Liver (tissue), 9 donors: ENCODE results near the gene GRIN2D. TPM values are rescaled to one million over a fixed set of nuclear protein-coding genes. Genes with fewer than 3 reads are reported as not detected.

ENCODE experiments used
- DNase-seq: peaks from one replicate; pipeline ENCODE4 v3.0.0-alpha.2; 2017; ENCODE audit warnings: low spot score
- H3K27ac ChIP-seq, 2 donors: one replicate each; pipeline ENCODE4 v1.7.0; 2013; ENCODE audit warnings: inconsistent platforms in 2 of 2, low read length in 2 of 2, control low read depth in 1 of 2, low read depth in 1 of 2, mild to moderate bottlenecking in 1 of 2
- H3K27me3 ChIP-seq, 4 donors: one replicate each; pipeline versions ENCODE4 v1.6.1 to v1.7.0; 2013; ENCODE audit warnings: low read length in 3 of 4, inconsistent platforms in 1 of 4, mild to moderate bottlenecking in 1 of 4, moderate library complexity in 1 of 4; ENCODE audit not compliant: control insufficient read depth in 4 of 4, insufficient read depth in 4 of 4
- H3K36me3 ChIP-seq, 4 donors: one replicate each; pipeline versions ENCODE4 v1.6.1 to v1.7.0; 2013; ENCODE audit warnings: low read length in 3 of 4, mild to moderate bottlenecking in 3 of 4, low read depth in 1 of 4, moderate library complexity in 1 of 4; ENCODE audit not compliant: control insufficient read depth in 4 of 4, insufficient read depth in 3 of 4
- H3K4me1 ChIP-seq, 4 donors: one replicate each; pipeline versions ENCODE4 v1.6.1 to v1.7.0; 2013; ENCODE audit warnings: low read length in 3 of 4, mild to moderate bottlenecking in 3 of 4, moderate library complexity in 1 of 4; ENCODE audit not compliant: control insufficient read depth in 4 of 4, insufficient read depth in 4 of 4
- H3K4me3 ChIP-seq, 3 donors: one replicate each; pipeline versions ENCODE4 v1.6.1 to v1.7.0; 2013; ENCODE audit warnings: low read length in 3 of 3, control low read depth in 1 of 3, low read depth in 1 of 3, mild to moderate bottlenecking in 1 of 3
- H3K9ac ChIP-seq, 2 donors: one replicate each; pipeline ENCODE4 v1.7.0; 2013; ENCODE audit warnings: low read length in 2 of 2, mild to moderate bottlenecking in 2 of 2, moderate library complexity in 2 of 2, control low read depth in 1 of 2, low read depth in 1 of 2
- H3K9me3 ChIP-seq, 4 donors: one replicate each; pipeline versions ENCODE4 v1.6.1 to v1.7.0; 2013; ENCODE audit warnings: low read length in 3 of 4; ENCODE audit not compliant: control insufficient read depth in 4 of 4
- ATF3 ChIP-seq: IDR thresholded peaks from 2 replicates; pipeline ENCODE4 v1.6.1; 2016; ENCODE audit warnings: antibody characterized with exemption
- CTCF ChIP-seq: fragments of 150-350 bp; IDR thresholded peaks from 2 replicates; pipeline ENCODE4 v1.5.1; 2017; ENCODE audit warnings: improper control_type of control experiment, low read depth, low read length; ENCODE audit not compliant: missing input control
- EGR1 ChIP-seq, 2 donors: IDR thresholded peaks; 2 replicates each; pipeline ENCODE4 v1.6.1; 2016 to 2018; ENCODE audit warnings: antibody characterized with exemption in 2 of 2, low read depth in 2 of 2
- FOXA1 ChIP-seq: IDR thresholded peaks from 2 replicates; pipeline ENCODE4 v1.6.1; 2016; ENCODE audit warnings: antibody characterized with exemption
- FOXA2 ChIP-seq: IDR thresholded peaks from 2 replicates; pipeline ENCODE4 v1.6.1; 2016; ENCODE audit warnings: antibody characterized with exemption
- GABPA ChIP-seq, 2 donors: IDR thresholded peaks in 1 of 2; conservative IDR thresholded peaks in 1 of 2; 2 replicates each; pipeline ENCODE4 v1.6.1; 2016; ENCODE audit warnings: antibody characterized with exemption in 2 of 2, mild to moderate bottlenecking in 1 of 2, moderate library complexity in 1 of 2
- HNF4A ChIP-seq, 2 donors: conservative IDR thresholded peaks; 2 replicates each; pipeline ENCODE4 v1.6.1; 2016; ENCODE audit warnings: antibody characterized with exemption in 2 of 2, mild to moderate bottlenecking in 2 of 2
- HNF4G ChIP-seq: IDR thresholded peaks from 2 replicates; pipeline ENCODE4 v1.6.1; 2016; ENCODE audit warnings: antibody characterized with exemption
- JUND ChIP-seq, 2 donors: IDR thresholded peaks; 2 replicates each; pipeline ENCODE4 v1.6.1; 2016; ENCODE audit warnings: antibody characterized with exemption in 2 of 2
- MAX ChIP-seq: IDR thresholded peaks from 2 replicates; pipeline ENCODE4 v1.6.1; 2016; ENCODE audit warnings: antibody characterized with exemption
- NR2F2 ChIP-seq: IDR thresholded peaks from 2 replicates; pipeline ENCODE4 v1.6.1; 2016; ENCODE audit warnings: antibody characterized with exemption
- RAD21 ChIP-seq, 2 donors: IDR thresholded peaks; 2 replicates each; pipeline ENCODE4 v1.6.1; 2016; ENCODE audit warnings: antibody characterized with exemption in 2 of 2, mild to moderate bottlenecking in 2 of 2
- REST ChIP-seq: IDR thresholded peaks from 2 replicates; pipeline ENCODE4 v1.6.1; 2016; ENCODE audit warnings: antibody characterized with exemption, mild to moderate bottlenecking
- RXRA ChIP-seq, 2 donors: IDR thresholded peaks; 2 replicates each; pipeline ENCODE4 v1.6.1; 2017 to 2018; ENCODE audit warnings: antibody characterized with exemption in 2 of 2, mild to moderate bottlenecking in 1 of 2
- SP1 ChIP-seq: IDR thresholded peaks from 2 replicates; pipeline ENCODE4 v1.6.1; 2018; ENCODE audit warnings: antibody characterized with exemption, mild to moderate bottlenecking
- TAF1 ChIP-seq: conservative IDR thresholded peaks from 2 replicates; pipeline ENCODE4 v1.6.1; 2016; ENCODE audit warnings: antibody characterized with exemption, mild to moderate bottlenecking
- YY1 ChIP-seq: IDR thresholded peaks from 2 replicates; pipeline ENCODE4 v1.6.1; 2016; ENCODE audit warnings: antibody characterized with exemption, mild to moderate bottlenecking
- ZBTB33 ChIP-seq: IDR thresholded peaks from 2 replicates; pipeline ENCODE4 v1.6.1; 2016; ENCODE audit warnings: antibody characterized with exemption
- WGBS: extraction: QIAGEN DNeasy Blood & Tissue Kit; methylation state at CpG from one replicate; pipeline ENCODE4 v1.1.7; 2013; 5-methylcytosine and 5-hydroxymethylcytosine counted together
- polyA plus RNA-seq, 2 donors: library from polyadenylated mRNA; stranded (reverse) in 1 of 2; unstranded in 1 of 2; fragments of 200-250 nt in 1 of 2; fragments of >200 nt in 1 of 2; fragmentation: Nextera tagmentation in 1 of 2; extraction: Ambion mirVana in 1 of 2; gene quantifications; one replicate each; pipeline versions ENCODE4 v1.2.1 to v1.2.3, GENCODE V29; 2013 to 2015
- total RNA-seq, 2 donors: library from RNA; depleted of rRNA; stranded (reverse); fragments of >200 nt; gene quantifications; one replicate each; pipeline ENCODE4 v1.2.3, GENCODE V29; 2014
- donor health status: healthy.
- donor health status: healthy.
- donor health status: healthy.
- donor health status: healthy.
- donor health status: healthy.

The GRIN2D gene
- total and polyA plus RNA-seq, 4 donors, result 0.13 to 0.33 (median 0.17) TPM; not detected in 1

GRCh38 chr19:48363810-48364597 lies 29.5 kb upstream of the GRIN2D start, which contains the start of the genes SYNGR4 and TMEM143:
TSS of gene SYNGR4 (plus strand) at chr19:48364367. CDS start at chr19:48365843, 1,476 bp downstream.
TSS of gene TMEM143 (minus strand) at chr19:48363940. CDS start at chr19:48363920, 20 bp downstream.
- peak; percentile 49 to 55 for TF ChIP-seq HNF4A (conservative IDR thresholded peaks at IDR 0.05)
- no peak for TF ChIP-seq FOXA1
- TF ChIP-seq MAX, result peak; percentile 10
- no peak for TF ChIP-seq RXRA (IDR thresholded peaks at IDR 0.05)
- TF ChIP-seq ZBTB33, result peak; percentile 83
- no peak for TF ChIP-seq ATF3
- TF ChIP-seq JUND (IDR thresholded peaks at IDR 0.05), result no peak
- peak; percentile 74 for TF ChIP-seq REST
- TF ChIP-seq RAD21 (IDR thresholded peaks at IDR 0.05), result no peak
- no peak for TF ChIP-seq CTCF
- TF ChIP-seq TAF1, result no peak
- TF ChIP-seq NR2F2, result no peak
- TF ChIP-seq HNF4G, result no peak
- no peak for TF ChIP-seq FOXA2
- peak in 1 of 2 donors; percentile 56 for TF ChIP-seq GABPA (IDR thresholded peaks at IDR 0.05 in 1 of 2, conservative IDR thresholded peaks at IDR 0.05 in 1 of 2)
- TF ChIP-seq SP1, result peak; percentile 93
- TF ChIP-seq YY1, result peak; percentile 68
- TF ChIP-seq EGR1 (IDR thresholded peaks at IDR 0.05; ENCODE audit: low read depth in 2 of 2), result peak; percentile 82 to 92
- H3K27ac ChIP-seq, result peak within 1 kb of the TSS; percentile 92 to 99
- H3K4me1 ChIP-seq, result peaks cover 0 to 11% (median 6%) of the 10 kb centered on the region in 4 donors
- H3K4me3 ChIP-seq, result peak within 1 kb of the TSS; percentile 52 to 85 (median 67)
- H3K9me3 ChIP-seq, result no peaks in the 10 kb centered on the region
- H3K36me3 ChIP-seq, result peaks cover 0 to 4% (median under 1%) of the 10 kb centered on the region in 4 donors
- no peaks in the 10 kb centered on the region for H3K27me3 ChIP-seq
- peak; percentile 97 for DNase-seq
- 2% methylated on average over 59 of the region's 59 CpGs for WGBS
- peak within 1 kb of the TSS; percentile 84 to 97 for H3K9ac ChIP-seq
